Measurements from ENCODE around the gene EEF1AKMT2. TPM values are rescaled to one million over a fixed set of nuclear protein-coding genes. Genes with fewer than 3 reads are reported as not detected.
A peak's percentile ranks its signal among the peaks of the same experiment; 100 is the strongest.

Gene EEF1AKMT2
- total RNA-seq, 4 donors from 2014 or later, result 8.3 to 17.5 (median 12.7) TPM

DNA sequence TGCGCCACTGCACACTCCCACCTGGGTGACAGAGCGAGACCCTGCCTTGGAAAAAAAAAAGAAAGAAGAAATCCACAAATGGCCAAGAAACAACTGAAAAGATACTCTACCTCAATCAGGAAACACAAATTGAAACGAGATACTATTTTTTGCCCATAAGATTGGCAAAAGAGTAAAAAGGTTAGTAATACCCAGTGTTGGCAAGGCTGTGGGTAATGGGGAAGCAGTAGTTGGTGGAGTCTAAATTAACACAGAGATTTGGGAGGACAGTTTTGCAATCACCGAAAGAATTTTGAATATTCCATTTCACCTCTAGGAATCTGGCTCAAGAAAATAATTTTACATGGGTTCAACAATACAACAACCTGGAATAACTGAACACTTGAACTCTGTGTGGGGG, 29.8 kb upstream of the EEF1AKMT2 start:
- peaks cover 0 to 68% (median 3%) of the 10 kb centered on the region in 3 donors for H3K36me3 ChIP-seq
- no peaks in the 10 kb centered on the region for H3K27me3 ChIP-seq
- intact Hi-C loops (cut with DNase I), result loop anchor here (10.0 kb wide), 1 partner anchor 287 kb away; no protein-coding TSS in a partner anchor
- whole genome bisulfite sequencing, 2 donors, result 90 to 95% methylated on average over 4 of the region's 4 CpGs
- no peak overlapping the region for H3K4me3 ChIP-seq
- H3K9me3 ChIP-seq, result no peaks in the 10 kb centered on the region
- DNase-seq, result no peak
- H3K4me1 ChIP-seq, result no peaks in the 10 kb centered on the region
- TF ChIP-seq POLR2A (IDR thresholded peaks at IDR 0.05), result no peak
- TF ChIP-seq, protein P1, sequence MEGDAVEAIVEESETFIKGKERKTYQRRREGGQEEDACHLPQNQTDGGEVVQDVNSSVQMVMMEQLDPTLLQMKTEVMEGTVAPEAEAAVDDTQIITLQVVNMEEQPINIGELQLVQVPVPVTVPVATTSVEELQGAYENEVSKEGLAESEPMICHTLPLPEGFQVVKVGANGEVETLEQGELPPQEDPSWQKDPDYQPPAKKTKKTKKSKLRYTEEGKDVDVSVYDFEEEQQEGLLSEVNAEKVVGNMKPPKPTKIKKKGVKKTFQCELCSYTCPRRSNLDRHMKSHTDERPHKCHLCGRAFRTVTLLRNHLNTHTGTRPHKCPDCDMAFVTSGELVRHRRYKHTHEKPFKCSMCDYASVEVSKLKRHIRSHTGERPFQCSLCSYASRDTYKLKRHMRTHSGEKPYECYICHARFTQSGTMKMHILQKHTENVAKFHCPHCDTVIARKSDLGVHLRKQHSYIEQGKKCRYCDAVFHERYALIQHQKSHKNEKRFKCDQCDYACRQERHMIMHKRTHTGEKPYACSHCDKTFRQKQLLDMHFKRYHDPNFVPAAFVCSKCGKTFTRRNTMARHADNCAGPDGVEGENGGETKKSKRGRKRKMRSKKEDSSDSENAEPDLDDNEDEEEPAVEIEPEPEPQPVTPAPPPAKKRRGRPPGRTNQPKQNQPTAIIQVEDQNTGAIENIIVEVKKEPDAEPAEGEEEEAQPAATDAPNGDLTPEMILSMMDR (IDR thresholded peaks at IDR 0.05), result no peak
- H3K27ac ChIP-seq, result no peak overlapping the region

- Histone ChIP-seq H3K27ac (no peak overlapping the region), H3K9me3 (no peaks in the 10 kb centered on the region), H3K27me3 (no peaks in the 10 kb centered on the region), H3K4me1 (no peaks in the 10 kb centered on the region), H3K4me3 (no peak overlapping the region), H3K36me3 (peaks cover 0 to 76% (median 0%) of the 10 kb centered on the region in 3 donors)
- WGBS, 2 donors, result 95 to 97% methylated on average over 2 of the region's 2 CpGs
- intact Hi-C loops (cut with DNase I), result loop anchor here (10.0 kb wide), 1 partner anchor 285 kb away; no protein-coding TSS in a partner anchor
- DNase-seq, result no peak
- TF ChIP-seq POLR2A (IDR thresholded peaks at IDR 0.05), result no peak
- TF ChIP-seq, protein P1 (IDR thresholded peaks at IDR 0.05), result no peak
Measured at GRCh38 chr10:124820121-124820520, 28.4 kb upstream of the EEF1AKMT2 start.

DNA sequence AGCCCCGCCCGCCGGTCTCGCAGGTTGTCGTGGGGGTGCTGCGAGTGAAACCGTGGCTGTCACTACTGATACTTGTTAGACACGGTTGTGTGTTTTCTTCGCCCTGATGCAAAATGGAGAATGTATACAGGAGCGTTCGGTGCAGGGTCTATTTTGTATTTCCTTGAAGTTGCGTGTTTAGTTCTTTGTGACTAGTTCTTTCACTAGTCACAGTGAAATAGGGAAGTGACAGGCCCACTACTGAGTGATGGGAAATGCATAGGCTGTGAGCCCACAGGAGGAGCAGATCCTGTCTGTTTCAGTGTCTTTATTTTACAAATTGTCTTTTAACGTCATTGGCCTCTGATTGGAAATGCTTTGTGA, 10.6 kb upstream of the EEF1AKMT2 start:
- 0 to 1% methylated on average over 6 to 11 of the region's 13 CpGs for WGBS, 2 donors
- intact Hi-C loops (cut with DNase I), result no loop called here
- DNase-seq, result no peak
- Histone ChIP-seq H3K4me1 (peaks cover 0 to 23% (median 3%) of the 10 kb centered on the region in 3 donors), H3K4me3 (peak overlapping the region; percentile 85 to 98 (median 96)), H3K36me3 (peaks cover 0 to 1% (median 1%) of the 10 kb centered on the region in 3 donors), H3K27ac (peak overlapping the region; percentile 87 to 97 (median 95)), H3K27me3 (no peaks in the 10 kb centered on the region), H3K9me3 (no peaks in the 10 kb centered on the region)
- TF ChIP-seq, protein P1 (IDR thresholded peaks at IDR 0.05), result no peak
- no peak for TF ChIP-seq POLR2A (IDR thresholded peaks at IDR 0.05)

- Histone ChIP-seq H3K4me1 (peaks cover 0 to 23% (median 3%) of the 10 kb centered on the region in 3 donors), H3K9me3 (no peaks in the 10 kb centered on the region), H3K4me3 (no peak overlapping the region), H3K27ac (no peak overlapping the region), H3K36me3 (no peaks in the 10 kb centered on the region), H3K27me3 (no peaks in the 10 kb centered on the region)
- DNase-seq, result no peak
- intact Hi-C loops (cut with DNase I), result no loop called here
- WGBS, 2 donors, result 61 to 66% methylated on average over 3 to 4 of the region's 4 CpGs
- no peak for TF ChIP-seq POLR2A (IDR thresholded peaks at IDR 0.05)
Measured at GRCh38 chr10:124799211-124799610, 7.5 kb upstream of the EEF1AKMT2 start.

GRCh38 chr10:124798781-124799180, 7.1 kb upstream of the EEF1AKMT2 start:
- Histone ChIP-seq H3K9me3 (no peaks in the 10 kb centered on the region), H3K27me3 (no peaks in the 10 kb centered on the region), H3K4me1 (peaks cover 0 to 22% (median 3%) of the 10 kb centered on the region in 3 donors), H3K4me3 (no peak overlapping the region), H3K36me3 (no peaks in the 10 kb centered on the region), H3K27ac (no peak overlapping the region)
- TF ChIP-seq, protein P1 (IDR thresholded peaks at IDR 0.05), result no peak
- no peak for TF ChIP-seq POLR2A (IDR thresholded peaks at IDR 0.05)
- DNase-seq, result no peak
- intact Hi-C loops (cut with DNase I), result no loop called here
- 64 to 72% methylated on average over 4 of the region's 4 CpGs for WGBS, 2 donors

GRCh38 chr10:124798364-124798763, 6.7 kb upstream of the EEF1AKMT2 start:
- peaks cover 0 to 18% (median 3%) of the 10 kb centered on the region in 3 donors for H3K4me1 ChIP-seq
- DNase-seq, result no peak
- no peaks in the 10 kb centered on the region for H3K9me3 ChIP-seq
- no peak overlapping the region for H3K27ac ChIP-seq
- 93 to 96% methylated on average over 1 of the region's 1 CpG for WGBS, 2 donors
- no peak overlapping the region for H3K4me3 ChIP-seq
- H3K27me3 ChIP-seq, result no peaks in the 10 kb centered on the region
- intact Hi-C loops (cut with DNase I), result no loop called here
- TF ChIP-seq, protein P1 (IDR thresholded peaks at IDR 0.05), result no peak
- TF ChIP-seq POLR2A (IDR thresholded peaks at IDR 0.05), result no peak
- no peaks in the 10 kb centered on the region for H3K36me3 ChIP-seq
